NCI-H1092 treated with DMSO at 0.1 percent for 48 hours (cell line): ENCODE data around the gene TEX28.
"Not testable (repeated sequence)": the region's sequence is repeated elsewhere in the genome, so short reads cannot be mapped to it uniquely, and the experiment has no call there.

ENCODE experiments used
- DNase-seq: peaks from one replicate; lab custom pipeline; 2025; lab: John Stamatoyannopoulos, UW

The TEX28 gene

GRCh38 chrX:154294791-154295574 is at the start of gene TEX28:
Gene TEX28 (minus strand): TSS chrX:154295124. CDS start chrX:154292117, 3,007 bp downstream.
- no peak for DNase-seq

GRCh38 chrX:154343620-154344019 is 48.7 kb upstream of the TEX28 start:
- DNase-seq = not testable (repeated sequence)

GRCh38 chrX:154343063-154343462 is 48.1 kb upstream of the TEX28 start:
- not testable (repeated sequence) for DNase-seq

GRCh38 chrX:154341399-154342298 is 46.7 kb upstream of the TEX28 start:
- not testable (repeated sequence) for DNase-seq

- DNase-seq = no peak
Measured at GRCh38 chrX:154334496-154334895, 39.6 kb upstream of the TEX28 start.

DNA sequence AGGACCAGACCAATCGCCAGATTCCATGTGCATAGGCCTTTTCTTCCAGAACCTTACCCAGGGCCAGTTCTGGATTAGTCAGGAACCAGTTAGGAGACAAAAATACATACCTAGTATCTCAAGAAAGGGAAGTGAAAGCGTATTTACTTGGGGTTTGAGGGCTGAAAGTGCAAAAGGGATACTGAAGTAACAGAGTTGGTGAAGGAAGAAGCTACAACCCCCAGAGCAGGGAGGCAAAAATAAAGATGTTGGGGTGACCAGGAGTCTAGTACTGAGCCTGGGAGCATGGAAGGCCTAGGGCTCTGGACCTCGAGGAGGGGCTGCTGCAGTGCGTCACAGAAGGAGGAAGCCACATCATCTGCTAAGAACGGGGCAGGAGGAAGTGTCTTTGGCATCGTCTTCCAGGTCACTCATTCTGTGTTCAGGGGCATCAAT is 38.9 kb upstream of the TEX28 start:
- no peak for DNase-seq

- no peak for DNase-seq
Measured at GRCh38 chrX:154333116-154333515, 38.2 kb upstream of the TEX28 start.

DNA sequence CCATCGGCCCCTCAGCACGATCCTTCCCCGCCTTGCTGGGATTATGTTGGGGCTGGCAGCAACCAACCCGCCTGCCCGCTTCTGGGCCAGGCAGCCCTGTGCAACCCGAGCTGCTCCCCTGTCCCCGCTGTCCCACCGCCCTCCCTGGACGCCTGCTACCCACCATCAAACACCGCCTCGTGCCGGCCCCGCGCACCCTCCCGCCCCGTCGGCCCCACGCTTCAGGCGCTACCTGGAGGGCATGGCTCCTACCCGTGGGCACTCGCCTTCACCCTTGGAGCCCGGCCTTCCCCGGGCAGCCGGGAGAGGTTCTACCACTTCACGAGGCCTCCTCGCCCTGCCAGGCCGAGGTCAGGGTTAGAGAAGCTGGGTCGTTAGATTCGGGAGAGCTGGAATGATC is 37.6 kb upstream of the TEX28 start:
- DNase-seq = no peak

- peak; percentile 59 for DNase-seq
Measured at GRCh38 chrX:154329294-154329693, 34.4 kb upstream of the TEX28 start.

DNA sequence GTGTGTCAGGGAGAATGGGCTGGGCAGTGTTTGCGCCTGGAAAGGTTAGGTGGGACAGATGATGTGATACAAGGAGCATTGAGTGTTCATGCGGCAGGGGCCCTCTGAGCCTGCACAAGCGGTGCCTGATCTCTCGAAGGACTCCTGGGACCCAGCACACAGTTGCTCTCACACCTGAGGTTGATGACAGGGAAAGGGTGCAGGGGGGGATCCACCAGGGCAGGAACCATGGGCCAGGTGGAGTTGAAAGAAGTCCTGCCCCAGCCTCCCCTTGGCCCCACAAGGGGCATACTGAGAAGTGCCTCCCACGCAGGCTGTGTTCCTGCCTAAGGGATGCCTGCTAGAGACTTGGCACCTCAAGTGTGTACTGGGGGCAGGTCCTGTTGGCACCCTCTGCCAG is 33.7 kb upstream of the TEX28 start:
- no peak for DNase-seq

DNA sequence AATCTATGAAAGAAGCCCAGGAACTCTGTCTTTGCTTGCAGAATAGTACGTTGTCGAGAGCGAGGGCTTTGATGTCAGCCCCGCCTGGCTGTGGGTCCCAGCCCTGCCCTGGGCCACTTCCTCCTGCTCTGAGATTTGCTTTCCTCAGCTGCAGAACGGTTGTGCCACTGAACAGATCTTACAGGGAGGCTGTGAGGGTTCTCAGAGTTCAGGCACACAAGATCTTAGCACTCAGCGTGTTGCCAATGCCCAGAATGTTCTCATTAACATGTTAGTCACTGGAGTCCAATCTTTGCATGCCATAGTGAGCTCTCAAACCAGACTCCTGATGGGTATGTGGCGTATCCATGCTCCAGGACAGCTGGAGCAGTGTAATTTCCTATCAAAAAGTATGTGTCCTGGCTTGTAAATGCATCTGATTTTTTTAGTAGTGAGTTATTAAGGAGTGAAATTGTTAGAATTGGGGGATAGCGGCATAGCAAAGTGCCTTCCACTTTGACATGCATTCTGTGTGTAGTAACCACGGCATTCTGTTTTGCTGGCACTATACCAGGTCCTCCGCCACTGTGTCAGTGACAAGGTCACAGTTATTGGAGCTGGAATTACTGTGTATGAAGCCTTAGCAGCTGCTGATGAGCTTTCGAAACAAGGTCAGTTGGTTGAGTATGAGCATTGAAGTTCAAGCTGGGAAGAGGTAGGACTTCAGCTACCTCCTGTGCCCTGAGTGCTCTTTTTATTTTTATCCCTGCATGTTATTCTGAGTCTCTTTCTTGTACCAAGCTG is 32.3 kb upstream of the TEX28 start:
- no peak for DNase-seq

- no peak for DNase-seq
Measured at GRCh38 chrX:154325541-154325940, 30.6 kb upstream of the TEX28 start.

DNA sequence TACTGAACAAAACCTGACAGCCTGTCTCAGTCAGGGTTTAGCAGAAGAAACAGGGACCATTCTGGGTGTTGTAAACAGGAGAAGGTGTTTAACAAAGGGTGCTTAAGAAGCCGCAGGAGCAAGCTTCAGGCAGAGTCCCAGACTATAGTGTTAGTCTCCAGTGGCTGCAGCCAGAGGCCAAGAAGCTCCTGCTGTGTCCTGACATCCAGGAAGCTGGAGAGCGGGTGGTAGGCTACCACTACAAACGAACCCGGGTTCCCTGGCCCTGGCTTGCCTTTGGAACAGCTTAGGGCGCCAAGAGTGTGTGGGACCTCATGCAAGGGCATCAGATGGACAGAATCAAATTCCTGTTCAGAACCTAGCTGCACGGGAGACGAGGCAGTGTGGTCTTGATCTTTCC is 28.6 kb upstream of the TEX28 start:
- DNase-seq = no peak

GRCh38 chrX:154322890-154323289 is 28.0 kb upstream of the TEX28 start:
- no peak for DNase-seq

DNA sequence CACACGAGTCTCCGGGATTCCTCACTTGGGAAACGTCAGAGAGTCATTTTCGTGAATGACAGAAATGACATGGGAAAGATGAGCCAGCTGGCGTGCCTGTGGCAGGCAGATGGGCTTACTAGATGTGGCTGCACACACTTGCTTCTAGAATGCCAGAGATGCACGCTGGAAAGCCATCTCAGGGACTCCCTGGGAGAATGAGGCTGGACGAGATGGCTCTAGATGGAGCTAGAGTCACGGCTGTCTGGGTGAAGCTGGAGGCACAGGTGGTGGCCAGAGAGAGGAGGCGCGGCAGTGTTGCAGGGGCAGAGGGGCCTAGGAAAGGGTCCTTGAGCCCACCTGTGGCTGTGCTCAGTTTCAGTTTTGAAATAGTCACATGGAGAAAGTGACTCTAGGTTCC is 26.7 kb upstream of the TEX28 start:
- peak; percentile 23 for DNase-seq

DNA sequence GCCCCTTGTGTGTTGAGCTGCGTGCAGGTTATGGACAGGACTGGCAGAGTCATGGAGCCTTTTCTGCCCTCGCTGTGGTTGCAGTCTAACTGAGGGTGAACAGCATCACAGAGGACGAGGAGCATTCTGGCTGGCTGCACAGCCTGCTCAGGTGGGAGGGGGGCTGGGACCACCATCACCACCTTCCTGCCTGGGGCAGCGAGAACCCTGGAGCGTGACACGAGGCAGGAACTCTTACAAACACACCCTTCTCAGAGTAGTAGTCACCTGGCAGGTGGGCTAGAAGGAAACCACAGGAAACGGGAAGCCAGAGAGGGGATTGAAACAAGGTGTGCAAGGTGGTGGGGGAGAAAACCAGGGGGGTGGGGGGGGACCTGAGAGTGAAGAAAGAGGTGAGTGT is 26.2 kb upstream of the TEX28 start:
- no peak for DNase-seq

DNA sequence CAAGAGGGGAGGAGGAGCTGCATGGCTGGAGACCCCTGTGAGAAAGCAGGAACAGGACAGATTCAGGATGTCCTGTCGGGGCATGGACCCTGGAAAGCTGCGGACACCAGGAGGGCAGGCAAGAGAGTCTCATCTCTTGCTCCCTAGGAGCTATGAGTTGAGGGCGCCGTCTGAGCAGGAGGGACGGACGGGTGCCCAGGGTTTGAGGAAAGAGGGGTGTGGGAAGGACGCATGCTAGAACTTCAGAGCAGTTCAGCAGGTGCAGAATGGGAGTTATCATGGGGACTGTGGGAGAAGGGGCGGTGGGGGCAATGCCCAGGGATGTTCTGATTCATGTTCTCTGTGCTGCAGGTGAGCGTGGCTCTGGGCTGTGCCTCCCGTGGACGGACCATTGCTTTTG is 25.5 kb upstream of the TEX28 start:
- no peak for DNase-seq

GRCh38 chrX:154317391-154317995 is 22.6 kb upstream of the TEX28 start:
- peak; percentile 15 for DNase-seq

GRCh38 chrX:154315416-154315815 is 20.5 kb upstream of the TEX28 start:
- no peak for DNase-seq

DNA sequence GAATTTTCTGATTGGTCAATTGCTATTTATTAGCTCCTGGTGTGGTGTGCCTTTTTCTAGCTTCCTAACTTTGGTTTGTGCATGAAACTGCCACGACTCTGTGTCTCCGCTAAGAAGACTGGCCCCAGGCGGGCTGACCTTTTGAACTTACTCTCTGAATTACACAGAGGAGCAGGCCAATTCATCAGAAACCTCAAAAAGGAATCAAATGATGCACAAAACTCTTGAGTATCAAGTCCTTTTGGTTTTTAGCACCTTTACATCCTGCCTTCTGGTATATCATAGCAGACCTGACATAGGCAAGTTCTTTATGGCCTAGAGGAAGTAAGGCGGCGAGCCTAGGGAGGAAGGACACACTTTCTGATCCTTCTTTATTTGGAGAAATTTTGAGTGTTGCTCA is 18.2 kb upstream of the TEX28 start:
- DNase-seq = no peak

GRCh38 chrX:154312116-154312515 is 17.2 kb upstream of the TEX28 start:
- DNase-seq = no peak
